Colonic mucosa (tissue), 4 donors: ENCODE data around the gene ESRP2. TPM values are rescaled to one million over a fixed set of nuclear protein-coding genes. Genes with fewer than 3 reads are reported as not detected.

ENCODE experiments used
- DNase-seq: peaks from one replicate; pipeline ENCODE4 v3.0.0-alpha.2; 2020
- H3K27ac ChIP-seq: fragments of 200-600 bp; one replicate; pipeline ENCODE4 v1.8.0; 2021
- H3K27me3 ChIP-seq: fragments of 200-600 bp; one replicate; pipeline ENCODE4 v1.8.0; 2021
- H3K36me3 ChIP-seq: fragments of 200-600 bp; one replicate; pipeline ENCODE4 v1.8.0; 2021
- H3K4me1 ChIP-seq: fragments of 200-600 bp; one replicate; pipeline ENCODE4 v1.8.0; 2021; ENCODE audit warnings: mild to moderate bottlenecking
- H3K4me3 ChIP-seq: fragments of 200-600 bp; one replicate; pipeline ENCODE4 v1.8.0; 2021
- H3K9ac ChIP-seq, 2 donors: one replicate each; pipeline ENCODE4 v1.7.0; 2013; ENCODE audit warnings: control low read depth in 2 of 2, low read depth in 2 of 2, low read length in 2 of 2
- H3K9me3 ChIP-seq: fragments of 200-600 bp; one replicate; pipeline ENCODE4 v1.8.0; 2021
- intact Hi-C: fragments of 100-400 bp; cut with DNase I; formaldehyde crosslinking; loops from one replicate; pipeline ENCODE4 v1.14.1; 2022
- total RNA-seq, 2 donors: library from RNA; stranded (reverse); fragmentation: NEBNext Ultra II Directional in 1 of 2; extraction: Animal tissue kit (Norgen Biotek cat#: 25700) in 1 of 2; gene quantifications; one replicate each; pipeline ENCODE4 v1.2.1, GENCODE V29; 2021
- TF ChIP-seq, protein P1 (sequence below): fragments of 200-600 bp; IDR thresholded peaks from one replicate; pipeline ENCODE4 v1.8.0; 2022; ENCODE audit warnings: antibody characterized with exemption, mild to moderate bottlenecking
- donor health status: healthy.
- donor health status: DM: no; HTN: no; CAD: no.
- donor health status: DM: no; HTN: no; CAD: no.

Gene ESRP2
- total RNA-seq = 100 to 1,000 TPM in 1 of 2 donors, 10 to 100 TPM in 1; 76.6 to 119 TPM

DNA sequence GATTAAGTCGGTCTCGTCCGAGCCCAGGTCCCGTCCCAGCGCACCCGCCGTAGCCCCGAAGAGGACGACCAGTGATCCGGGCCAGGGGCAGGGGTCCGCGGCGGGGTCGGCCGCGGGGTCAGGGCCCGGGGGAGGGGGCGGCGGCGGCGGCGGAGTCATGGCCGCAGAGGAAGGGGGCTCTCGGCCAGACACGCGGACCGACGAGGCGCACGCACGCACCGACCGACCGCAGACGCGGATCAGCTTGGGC lies at the start of gene ESRP2:
ESRP2 (minus strand) TSS at position 241 of the 250 bp plus-strand sequence; CDS start at position 159, 82 bp downstream.
- H3K9me3 ChIP-seq = no peaks in the 10 kb centered on the region
- no peak for DNase-seq
- peak within 1 kb of the TSS; percentile 75 for H3K4me3 ChIP-seq
- H3K9ac ChIP-seq = peak within 1 kb of the TSS; percentile 84 to 97
- peaks cover 7% of the 10 kb centered on the region for H3K4me1 ChIP-seq
- no peaks in the 10 kb centered on the region for H3K36me3 ChIP-seq
- TF ChIP-seq, protein P1, sequence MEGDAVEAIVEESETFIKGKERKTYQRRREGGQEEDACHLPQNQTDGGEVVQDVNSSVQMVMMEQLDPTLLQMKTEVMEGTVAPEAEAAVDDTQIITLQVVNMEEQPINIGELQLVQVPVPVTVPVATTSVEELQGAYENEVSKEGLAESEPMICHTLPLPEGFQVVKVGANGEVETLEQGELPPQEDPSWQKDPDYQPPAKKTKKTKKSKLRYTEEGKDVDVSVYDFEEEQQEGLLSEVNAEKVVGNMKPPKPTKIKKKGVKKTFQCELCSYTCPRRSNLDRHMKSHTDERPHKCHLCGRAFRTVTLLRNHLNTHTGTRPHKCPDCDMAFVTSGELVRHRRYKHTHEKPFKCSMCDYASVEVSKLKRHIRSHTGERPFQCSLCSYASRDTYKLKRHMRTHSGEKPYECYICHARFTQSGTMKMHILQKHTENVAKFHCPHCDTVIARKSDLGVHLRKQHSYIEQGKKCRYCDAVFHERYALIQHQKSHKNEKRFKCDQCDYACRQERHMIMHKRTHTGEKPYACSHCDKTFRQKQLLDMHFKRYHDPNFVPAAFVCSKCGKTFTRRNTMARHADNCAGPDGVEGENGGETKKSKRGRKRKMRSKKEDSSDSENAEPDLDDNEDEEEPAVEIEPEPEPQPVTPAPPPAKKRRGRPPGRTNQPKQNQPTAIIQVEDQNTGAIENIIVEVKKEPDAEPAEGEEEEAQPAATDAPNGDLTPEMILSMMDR = no peak
- H3K27me3 ChIP-seq = no peaks in the 10 kb centered on the region
- intact Hi-C loops = loop anchor here (10.0 kb wide), 1 partner anchor 241 kb away; the partner anchor contains the start of gene DPEP2
- peak within 1 kb of the TSS; percentile 88 for H3K27ac ChIP-seq

DNA sequence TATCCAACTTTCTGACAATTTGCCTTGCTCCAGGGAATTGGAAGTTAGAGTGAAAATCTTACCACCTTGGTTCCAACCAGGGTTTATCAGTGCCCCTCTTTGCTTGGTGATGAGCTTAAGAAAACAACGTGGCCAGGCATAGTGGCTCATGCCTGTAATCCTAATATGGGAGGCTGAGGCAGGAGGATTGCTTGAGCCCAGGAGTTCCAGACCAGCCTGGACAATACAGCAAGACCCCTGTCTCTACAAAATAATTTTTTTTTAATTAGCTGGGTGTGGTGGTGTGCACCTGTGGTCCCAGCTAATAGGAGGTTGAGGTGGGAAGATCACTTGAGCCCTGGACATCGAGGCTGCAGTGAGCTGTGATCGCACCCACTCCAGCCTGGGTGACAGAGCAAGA lies 49.8 kb upstream of the ESRP2 start:
- TF ChIP-seq, protein P1 = no peak
- H3K4me1 ChIP-seq = peaks cover 11% of the 10 kb centered on the region
- intact Hi-C loops = no loop called here

DNA sequence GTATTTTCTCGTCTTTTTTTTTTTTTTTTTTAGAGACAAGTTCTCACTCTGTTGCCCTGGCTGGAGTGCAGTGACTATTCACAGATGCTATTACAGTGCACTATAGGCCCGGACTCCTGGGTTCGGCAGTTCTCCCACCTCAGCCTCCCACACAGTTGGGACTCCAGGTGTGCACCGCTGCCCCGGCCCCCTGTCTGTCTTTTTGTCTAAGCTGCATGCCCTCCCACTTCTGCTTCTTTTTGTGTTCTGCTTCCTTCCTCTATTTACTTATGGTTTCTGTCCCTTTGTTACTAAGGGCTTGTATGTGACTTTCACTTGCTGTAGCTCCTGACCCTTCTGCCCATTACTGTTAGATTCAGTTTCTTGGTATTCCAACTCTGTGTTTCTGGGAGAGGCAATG lies 48.9 kb upstream of the ESRP2 start:
- intact Hi-C loops = no loop called here
- Histone ChIP-seq H3K9ac (no peak overlapping the region), H3K27me3 (no peaks in the 10 kb centered on the region), H3K9me3 (no peaks in the 10 kb centered on the region), H3K36me3 (no peaks in the 10 kb centered on the region), H3K4me3 (no peak overlapping the region), H3K27ac (peak overlapping the region; percentile 11), H3K4me1 (peaks cover 7% of the 10 kb centered on the region)
- TF ChIP-seq, protein P1 = no peak
- DNase-seq = no peak

More for the DNA sequence above, 49.8 kb upstream of the ESRP2 start:
- no peak overlapping the region for H3K4me3 ChIP-seq
- DNase-seq = no peak
- H3K27ac ChIP-seq = peak overlapping the region; percentile 11
- H3K27me3 ChIP-seq = no peaks in the 10 kb centered on the region
- no peak overlapping the region for H3K9ac ChIP-seq
- H3K9me3 ChIP-seq = no peaks in the 10 kb centered on the region
- H3K36me3 ChIP-seq = no peaks in the 10 kb centered on the region

DNA sequence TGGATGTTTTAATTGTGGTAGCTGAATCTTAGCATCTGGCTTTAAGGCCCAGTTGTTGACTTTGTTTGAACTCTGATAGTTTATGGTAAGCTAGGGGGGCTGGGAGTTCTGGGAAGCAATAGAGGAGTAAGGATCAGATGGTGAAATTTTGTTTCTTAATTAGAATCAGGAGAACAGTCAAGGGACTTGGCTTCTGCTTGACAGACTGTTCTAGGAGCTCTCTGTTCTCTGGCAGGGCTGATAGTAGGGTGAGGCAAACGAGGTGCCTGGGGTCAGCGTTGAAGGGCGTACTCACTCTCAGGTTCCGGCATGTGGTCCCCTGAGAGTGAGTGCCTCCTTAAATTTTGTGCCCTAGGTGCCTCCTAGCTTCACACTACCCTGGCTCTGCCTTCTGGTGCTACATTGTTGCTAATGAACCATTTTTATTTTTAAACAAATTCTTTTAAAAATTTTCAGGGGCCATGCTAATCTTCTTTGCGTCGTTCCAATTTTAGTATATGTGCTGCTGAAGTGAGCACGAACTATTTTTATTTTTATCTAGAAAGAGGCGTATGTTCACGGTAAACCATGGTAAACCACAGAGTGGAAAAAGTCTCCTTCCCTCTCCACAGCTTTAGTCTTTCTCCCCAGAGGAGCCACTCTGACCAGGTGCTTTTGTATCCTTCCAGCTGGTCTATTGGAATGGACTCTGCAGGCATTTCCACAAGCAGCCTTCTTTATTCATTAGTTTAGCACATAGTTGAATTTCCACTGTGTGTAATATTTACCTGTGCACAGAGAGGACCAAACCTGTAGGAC lies 48.1 kb upstream of the ESRP2 start:
- intact Hi-C loops = no loop called here
- no peak overlapping the region for H3K4me3 ChIP-seq
- H3K36me3 ChIP-seq = no peaks in the 10 kb centered on the region
- H3K9ac ChIP-seq = peak overlapping the region; percentile 5 to 55
- TF ChIP-seq, protein P1 = no peak
- H3K9me3 ChIP-seq = no peaks in the 10 kb centered on the region
- peak overlapping the region; percentile 9 for H3K27ac ChIP-seq
- no peaks in the 10 kb centered on the region for H3K27me3 ChIP-seq
- peaks cover 5% of the 10 kb centered on the region for H3K4me1 ChIP-seq
- no peak for DNase-seq

DNA sequence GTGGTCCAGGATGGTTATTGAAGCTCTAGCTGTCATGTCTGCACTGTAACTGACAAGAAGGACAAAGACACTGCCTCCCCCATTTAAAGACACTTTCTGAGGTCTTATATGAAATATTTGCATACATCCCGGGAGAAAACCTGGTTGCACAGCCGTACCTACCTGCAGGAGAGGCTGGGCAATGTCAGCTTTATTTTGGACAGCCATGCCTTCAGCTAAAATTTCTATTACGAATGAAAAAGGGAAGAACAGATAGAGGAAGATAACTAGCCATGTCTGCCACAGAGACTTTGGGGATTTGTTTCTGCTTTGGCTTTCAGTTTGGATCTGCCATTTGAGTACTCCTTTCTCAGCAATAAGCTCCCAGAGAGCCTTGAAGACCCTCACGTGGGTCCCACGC lies 47.4 kb upstream of the ESRP2 start:
- Histone ChIP-seq H3K27me3 (no peaks in the 10 kb centered on the region), H3K4me1 (peaks cover 5% of the 10 kb centered on the region), H3K4me3 (no peak overlapping the region), H3K9ac (peak overlapping the region in 1 of 2 donors; percentile 55), H3K9me3 (no peaks in the 10 kb centered on the region), H3K27ac (peak overlapping the region; percentile 9), H3K36me3 (no peaks in the 10 kb centered on the region)
- intact Hi-C loops = no loop called here
- TF ChIP-seq, protein P1 = no peak
- DNase-seq = no peak
